DOHH2 (cell line): ENCODE data around the gene LRATD1.
"Not testable (repeated sequence)": the region's sequence is repeated elsewhere in the genome, so short reads cannot be mapped to it uniquely, and the experiment has no call there.

Experiments used
- H3F3A ChIP-seq: fragments of 200-600 bp; sonication (generic), shearing (Covaris generic); 2 replicates; pipeline ENCODE4 v1.6.0; 2016; ENCODE audit warnings: antibody characterized with exemption, mild to moderate bottlenecking; ENCODE audit not compliant: control insufficient read depth, insufficient read depth
- H3K27ac ChIP-seq: fragments of 200-600 bp; sonication (generic); 2 replicates; pipeline ENCODE4 v1.5.1; 2014; ENCODE audit warnings: low read depth, mild to moderate bottlenecking, low read length, moderate library complexity
- H3K27me3 ChIP-seq: fragments of 200-600 bp; sonication (generic); 2 replicates; pipeline ENCODE4 v1.6.1; 2014; ENCODE audit warnings: mild to moderate bottlenecking, low read length, mixed read lengths; ENCODE audit not compliant: control insufficient read depth
- H3K36me3 ChIP-seq: fragments of 200-600 bp; sonication (generic); 2 replicates; pipeline ENCODE4 v1.6.1; 2014; ENCODE audit warnings: mild to moderate bottlenecking, low read length, moderate library complexity, mixed read lengths; ENCODE audit not compliant: control insufficient read depth
- H3K4me1 ChIP-seq: fragments of 200-600 bp; sonication (generic); 2 replicates; pipeline ENCODE4 v1.6.1; 2014; ENCODE audit warnings: mild to moderate bottlenecking, low read length, mixed read lengths; ENCODE audit not compliant: control insufficient read depth
- H3K4me2 ChIP-seq: fragments of 200-600 bp; sonication (generic); 2 replicates; pipeline ENCODE4 v1.6.0; 2014; ENCODE audit warnings: mild to moderate bottlenecking, low read length, moderate library complexity
- H3K4me3 ChIP-seq: fragments of 200-600 bp; sonication (generic); 2 replicates; pipeline ENCODE4 v1.5.1; 2014; ENCODE audit warnings: mild to moderate bottlenecking, low read length, mixed read lengths
- H3K79me2 ChIP-seq: fragments of 200-600 bp; sonication (generic); 2 replicates; pipeline ENCODE4 v1.6.1; 2014; ENCODE audit warnings: mild to moderate bottlenecking, low read length, mixed read lengths; ENCODE audit not compliant: control insufficient read depth
- H3K9me2 ChIP-seq: fragments of 200-600 bp; sonication (generic); replicated peaks from 2 replicates; pipeline ENCODE4 v1.6.1; 2014; ENCODE audit warnings: mild to moderate bottlenecking, low read length, mixed read lengths; ENCODE audit not compliant: control insufficient read depth
- H3K9me3 ChIP-seq: fragments of 200-600 bp; sonication (generic); 2 replicates; pipeline ENCODE4 v1.6.1; 2014; ENCODE audit warnings: antibody characterized with exemption, low read length, mixed read lengths; ENCODE audit not compliant: control insufficient read depth, insufficient read depth
- H4K20me1 ChIP-seq: fragments of 200-600 bp; sonication (generic); 2 replicates; pipeline ENCODE4 v1.6.0; 2014; ENCODE audit warnings: low read depth, mild to moderate bottlenecking, antibody characterized with exemption, low read length, moderate library complexity; ENCODE audit not compliant: control insufficient read depth, insufficient read depth
- EZH2phosphoT487 ChIP-seq: fragments of 200-600 bp; sonication (generic); IDR thresholded peaks from 2 replicates; pipeline ENCODE4 v1.6.1; 2017; ENCODE audit warnings: borderline replicate concordance, mild to moderate bottlenecking, antibody characterized with exemption, low read length, moderate library complexity, mixed read lengths
- TF ChIP-seq, protein P1 (sequence below): fragments of 200-600 bp; sonication (generic); IDR thresholded peaks from one replicate; pipeline ENCODE4 v1.5.1; 2014; ENCODE audit warnings: antibody characterized with exemption, mild to moderate bottlenecking, low read depth, low read length; ENCODE audit not compliant: poor library complexity, severe bottlenecking

The LRATD1 gene

DNA sequence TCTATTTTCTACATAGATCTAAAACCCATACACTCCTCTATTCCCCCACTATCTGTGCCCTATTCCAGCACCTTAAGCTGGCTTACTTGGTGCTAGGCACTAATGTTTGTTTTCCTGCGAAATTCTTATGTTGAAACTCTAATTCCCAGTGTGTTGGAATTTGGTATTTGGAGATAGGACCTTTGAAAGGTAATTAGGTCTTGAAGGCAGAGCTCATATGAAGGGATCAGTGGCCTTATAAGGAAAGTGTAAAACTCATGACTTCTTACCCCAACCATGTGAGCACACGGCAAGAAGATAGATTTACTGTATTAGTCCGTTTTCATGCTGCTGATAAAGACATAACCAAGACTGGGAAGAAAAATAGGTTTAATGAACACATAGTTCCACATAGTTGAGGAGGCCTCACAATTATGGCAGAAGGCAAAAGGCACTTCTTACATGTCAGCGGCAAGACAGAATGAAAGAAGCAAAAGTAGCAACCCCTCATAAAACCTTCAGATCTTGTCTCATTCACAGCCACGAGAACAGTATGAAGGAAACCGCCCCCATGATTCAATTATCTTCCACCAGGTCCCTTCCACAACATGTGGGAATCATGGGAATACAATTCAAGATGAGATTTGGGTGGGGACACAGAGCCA is 10.5 kb upstream of the LRATD1 start:
- TF ChIP-seq, protein P1, sequence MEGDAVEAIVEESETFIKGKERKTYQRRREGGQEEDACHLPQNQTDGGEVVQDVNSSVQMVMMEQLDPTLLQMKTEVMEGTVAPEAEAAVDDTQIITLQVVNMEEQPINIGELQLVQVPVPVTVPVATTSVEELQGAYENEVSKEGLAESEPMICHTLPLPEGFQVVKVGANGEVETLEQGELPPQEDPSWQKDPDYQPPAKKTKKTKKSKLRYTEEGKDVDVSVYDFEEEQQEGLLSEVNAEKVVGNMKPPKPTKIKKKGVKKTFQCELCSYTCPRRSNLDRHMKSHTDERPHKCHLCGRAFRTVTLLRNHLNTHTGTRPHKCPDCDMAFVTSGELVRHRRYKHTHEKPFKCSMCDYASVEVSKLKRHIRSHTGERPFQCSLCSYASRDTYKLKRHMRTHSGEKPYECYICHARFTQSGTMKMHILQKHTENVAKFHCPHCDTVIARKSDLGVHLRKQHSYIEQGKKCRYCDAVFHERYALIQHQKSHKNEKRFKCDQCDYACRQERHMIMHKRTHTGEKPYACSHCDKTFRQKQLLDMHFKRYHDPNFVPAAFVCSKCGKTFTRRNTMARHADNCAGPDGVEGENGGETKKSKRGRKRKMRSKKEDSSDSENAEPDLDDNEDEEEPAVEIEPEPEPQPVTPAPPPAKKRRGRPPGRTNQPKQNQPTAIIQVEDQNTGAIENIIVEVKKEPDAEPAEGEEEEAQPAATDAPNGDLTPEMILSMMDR = no peak
- TF ChIP-seq EZH2phosphoT487 = no peak
- no peaks in the 10 kb centered on the region for H3K79me2 ChIP-seq
- H3K36me3 ChIP-seq = no peaks in the 10 kb centered on the region
- H4K20me1 ChIP-seq = no peaks in the 10 kb centered on the region
- no peaks in the 10 kb centered on the region for H3K9me3 ChIP-seq
- no peak overlapping the region for H3K27ac ChIP-seq
- H3K4me2 ChIP-seq = no peak overlapping the region
- no peaks in the 10 kb centered on the region for H3F3A ChIP-seq
- H3K4me1 ChIP-seq = no peaks in the 10 kb centered on the region
- no peak overlapping the region for H3K4me3 ChIP-seq
- no peaks in the 10 kb centered on the region for H3K27me3 ChIP-seq
- no peaks in the 10 kb centered on the region for H3K9me2 ChIP-seq

DNA sequence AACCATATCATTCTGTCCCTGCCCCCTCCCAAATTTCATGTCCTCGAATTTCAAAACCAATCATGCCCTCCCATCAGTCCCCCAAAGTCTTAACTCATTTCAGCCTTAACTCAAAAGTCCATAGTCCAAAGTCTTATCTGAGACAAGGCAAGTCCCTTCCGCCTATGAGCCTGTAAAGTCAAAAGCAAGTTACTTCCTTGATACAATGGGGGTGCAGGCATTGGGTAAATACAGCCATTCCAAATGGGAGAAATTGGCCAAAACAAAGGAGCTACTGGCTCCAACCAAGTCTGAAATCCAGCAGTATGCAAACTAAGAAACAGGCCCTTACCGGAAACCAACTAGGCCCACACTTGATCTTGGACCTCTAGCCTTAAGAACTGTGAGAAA is 10.0 kb upstream of the LRATD1 start:
- H3K79me2 ChIP-seq, H3K36me3 ChIP-seq, H3K9me3 ChIP-seq, H3F3A ChIP-seq, H3K4me3 ChIP-seq, H4K20me1 ChIP-seq, H3K27ac ChIP-seq, H3K27me3 ChIP-seq, H3K4me1 ChIP-seq, H3K4me2 ChIP-seq, H3K9me2 ChIP-seq: not testable (repeated sequence)

DNA sequence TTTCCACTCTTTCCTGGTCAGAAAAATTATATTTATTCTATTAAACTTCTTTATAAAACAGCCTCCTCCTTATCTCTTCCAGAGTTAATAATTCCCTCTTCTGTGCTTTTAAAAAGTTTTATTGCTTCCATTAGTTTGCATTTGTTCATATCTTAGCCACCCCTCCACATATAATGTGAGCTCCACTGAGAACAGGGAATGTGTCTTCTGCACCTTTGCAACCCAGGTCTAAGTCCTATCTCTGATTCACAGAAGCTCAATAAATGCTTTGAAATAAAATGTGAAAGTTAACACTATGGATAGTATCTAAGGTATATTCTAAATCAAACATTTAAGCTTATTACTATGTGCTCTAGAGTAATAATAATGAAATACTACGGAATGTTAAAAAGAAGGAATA is 9.3 kb upstream of the LRATD1 start:
- Histone ChIP-seq H4K20me1 (no peaks in the 10 kb centered on the region), H3K4me3 (no peak overlapping the region), H3K27ac (no peak overlapping the region), H3K9me2 (no peaks in the 10 kb centered on the region), H3K27me3 (no peaks in the 10 kb centered on the region), H3K79me2 (no peaks in the 10 kb centered on the region), H3K4me2 (no peak overlapping the region), H3K4me1 (no peaks in the 10 kb centered on the region), H3K36me3 (no peaks in the 10 kb centered on the region), H3K9me3 (no peaks in the 10 kb centered on the region), H3F3A (no peaks in the 10 kb centered on the region)
- TF ChIP-seq, protein P1 = no peak
- no peak for TF ChIP-seq EZH2phosphoT487

DNA sequence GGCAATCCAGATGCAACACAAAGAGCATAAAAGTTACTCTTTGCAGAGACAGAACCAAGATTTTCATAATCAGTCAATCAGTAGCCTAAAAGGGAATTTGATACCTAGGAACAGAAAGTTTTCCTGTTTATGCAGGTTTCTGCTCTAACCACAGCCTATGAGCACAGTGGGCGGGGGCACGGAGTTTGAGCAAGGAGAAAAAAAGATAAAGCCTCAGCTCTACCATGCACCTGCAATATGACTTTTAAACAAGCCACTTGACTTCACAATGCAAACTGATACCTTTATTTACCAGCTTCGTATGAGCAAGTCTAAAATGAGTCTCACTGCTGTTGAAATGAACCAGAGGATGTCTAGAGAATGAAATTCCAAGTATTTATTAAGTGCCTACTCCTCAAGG is 5.6 kb upstream of the LRATD1 start:
- no peaks in the 10 kb centered on the region for H3K4me1 ChIP-seq
- no peak overlapping the region for H3K4me2 ChIP-seq
- no peaks in the 10 kb centered on the region for H3F3A ChIP-seq
- TF ChIP-seq EZH2phosphoT487 = no peak
- TF ChIP-seq, protein P1 = no peak
- H4K20me1 ChIP-seq = no peaks in the 10 kb centered on the region
- H3K4me3 ChIP-seq = no peak overlapping the region
- no peaks in the 10 kb centered on the region for H3K27me3 ChIP-seq
- no peaks in the 10 kb centered on the region for H3K9me3 ChIP-seq
- no peaks in the 10 kb centered on the region for H3K36me3 ChIP-seq
- no peak overlapping the region for H3K27ac ChIP-seq
- no peaks in the 10 kb centered on the region for H3K79me2 ChIP-seq
- no peaks in the 10 kb centered on the region for H3K9me2 ChIP-seq
